ENCODE data around the gene IPO7.
"Not testable (repeated sequence)": the region's sequence is repeated elsewhere in the genome, so short reads cannot be mapped to it uniquely, and the experiment has no call there.

GRCh38 chr11:9360862-9361622 lies 23.4 kb upstream of the IPO7 start:
- TF ChIP-seq POLR2A (IDR thresholded peaks at IDR 0.05; ENCODE audit: low read length); GATA1 (IDR thresholded peaks at IDR 0.05; ENCODE audit: low read depth, low read length): not testable (repeated sequence)

Measured in erythroblast (primary cell).